Regular cardiac myocyte (primary cell): ENCODE results near the gene SLC17A1. TPM values are rescaled to one million over a fixed set of nuclear protein-coding genes. Genes with fewer than 3 reads are reported as not detected.

Source experiments
- total RNA-seq: library from RNA; depleted of rRNA; stranded (reverse); fragments of >200 nt; gene quantifications from 2 replicates; pipeline ENCODE4 v1.2.3, GENCODE V29; 2014

The SLC17A1 gene
- total RNA-seq, result not detected in 2 replicates

GRCh38 chr6:25831532-25832306 is at the start of gene SLC17A1:
SLC17A1 (minus strand) TSS chr6:25832052; CDS start chr6:25830557, 1,495 bp downstream.

GRCh38 chr6:25874118-25874517 is 42.3 kb upstream of the SLC17A1 start, which contains the start of gene SLC17A3:
SLC17A3 (minus strand) TSS chr6:25874243; CDS start chr6:25868387, 5,856 bp downstream.

GRCh38 chr6:25754535-25754934 is 77.3 kb downstream of the SLC17A1 start, which contains the start of gene SLC17A4:
SLC17A4 (plus strand) TSS chr6:25754742; CDS start chr6:25761963, 7,221 bp downstream.

Other genes starting within 250 kb of the SLC17A1 start
- not detected in 2 replicates for gene SCGN, start 179.8 kb downstream of the SLC17A1 start, total RNA-seq
- gene SLC17A4, start 77.3 kb downstream of the SLC17A1 start, total RNA-seq, result not detected in 2 replicates
- not detected in 2 replicates for gene SLC17A3, start 42.2 kb upstream of the SLC17A1 start, total RNA-seq
- gene SLC17A2, start 98.6 kb upstream of the SLC17A1 start, total RNA-seq, result not detected in 2 replicates
- 7.5 and 9.0 TPM in 2 replicates for gene TRIM38, start 130.8 kb upstream of the SLC17A1 start, total RNA-seq